Liver (tissue), 9 donors: Measurements from ENCODE around the gene MID1. TPM values are rescaled to one million over a fixed set of nuclear protein-coding genes. Genes with fewer than 3 reads are reported as not detected.

Experiments
- DNase-seq: peaks from one replicate; pipeline ENCODE4 v3.0.0-alpha.2; 2017; ENCODE audit warnings: low spot score
- H3K27ac ChIP-seq, 2 donors: one replicate each; pipeline ENCODE4 v1.7.0; 2013; ENCODE audit warnings: inconsistent platforms in 2 of 2, low read length in 2 of 2, control low read depth in 1 of 2, low read depth in 1 of 2, mild to moderate bottlenecking in 1 of 2
- H3K27me3 ChIP-seq, 4 donors: one replicate each; pipeline versions ENCODE4 v1.6.1 to v1.7.0; 2013; ENCODE audit warnings: low read length in 3 of 4, inconsistent platforms in 1 of 4, mild to moderate bottlenecking in 1 of 4, moderate library complexity in 1 of 4; ENCODE audit not compliant: control insufficient read depth in 4 of 4, insufficient read depth in 4 of 4
- H3K36me3 ChIP-seq, 4 donors: one replicate each; pipeline versions ENCODE4 v1.6.1 to v1.7.0; 2013; ENCODE audit warnings: low read length in 3 of 4, mild to moderate bottlenecking in 3 of 4, low read depth in 1 of 4, moderate library complexity in 1 of 4; ENCODE audit not compliant: control insufficient read depth in 4 of 4, insufficient read depth in 3 of 4
- H3K4me1 ChIP-seq, 4 donors: one replicate each; pipeline versions ENCODE4 v1.6.1 to v1.7.0; 2013; ENCODE audit warnings: low read length in 3 of 4, mild to moderate bottlenecking in 3 of 4, moderate library complexity in 1 of 4; ENCODE audit not compliant: control insufficient read depth in 4 of 4, insufficient read depth in 4 of 4
- H3K4me3 ChIP-seq, 3 donors: one replicate each; pipeline versions ENCODE4 v1.6.1 to v1.7.0; 2013; ENCODE audit warnings: low read length in 3 of 3, control low read depth in 1 of 3, low read depth in 1 of 3, mild to moderate bottlenecking in 1 of 3
- H3K9ac ChIP-seq, 2 donors: one replicate each; pipeline ENCODE4 v1.7.0; 2013; ENCODE audit warnings: low read length in 2 of 2, mild to moderate bottlenecking in 2 of 2, moderate library complexity in 2 of 2, control low read depth in 1 of 2, low read depth in 1 of 2
- H3K9me3 ChIP-seq, 4 donors: one replicate each; pipeline versions ENCODE4 v1.6.1 to v1.7.0; 2013; ENCODE audit warnings: low read length in 3 of 4; ENCODE audit not compliant: control insufficient read depth in 4 of 4
- EGR1 ChIP-seq, 2 donors: IDR thresholded peaks; 2 replicates each; pipeline ENCODE4 v1.6.1; 2016 to 2018; ENCODE audit warnings: antibody characterized with exemption in 2 of 2, low read depth in 2 of 2
- FOXA1 ChIP-seq: IDR thresholded peaks from 2 replicates; pipeline ENCODE4 v1.6.1; 2016; ENCODE audit warnings: antibody characterized with exemption
- FOXA2 ChIP-seq: IDR thresholded peaks from 2 replicates; pipeline ENCODE4 v1.6.1; 2016; ENCODE audit warnings: antibody characterized with exemption
- GABPA ChIP-seq, 2 donors: IDR thresholded peaks in 1 of 2; conservative IDR thresholded peaks in 1 of 2; 2 replicates each; pipeline ENCODE4 v1.6.1; 2016; ENCODE audit warnings: antibody characterized with exemption in 2 of 2, mild to moderate bottlenecking in 1 of 2, moderate library complexity in 1 of 2
- HNF4A ChIP-seq, 2 donors: conservative IDR thresholded peaks; 2 replicates each; pipeline ENCODE4 v1.6.1; 2016; ENCODE audit warnings: antibody characterized with exemption in 2 of 2, mild to moderate bottlenecking in 2 of 2
- HNF4G ChIP-seq: IDR thresholded peaks from 2 replicates; pipeline ENCODE4 v1.6.1; 2016; ENCODE audit warnings: antibody characterized with exemption
- JUND ChIP-seq, 2 donors: IDR thresholded peaks; 2 replicates each; pipeline ENCODE4 v1.6.1; 2016; ENCODE audit warnings: antibody characterized with exemption in 2 of 2
- NR2F2 ChIP-seq: IDR thresholded peaks from 2 replicates; pipeline ENCODE4 v1.6.1; 2016; ENCODE audit warnings: antibody characterized with exemption
- RAD21 ChIP-seq, 2 donors: IDR thresholded peaks; 2 replicates each; pipeline ENCODE4 v1.6.1; 2016; ENCODE audit warnings: antibody characterized with exemption in 2 of 2, mild to moderate bottlenecking in 2 of 2
- RXRA ChIP-seq, 2 donors: IDR thresholded peaks; 2 replicates each; pipeline ENCODE4 v1.6.1; 2017 to 2018; ENCODE audit warnings: antibody characterized with exemption in 2 of 2, mild to moderate bottlenecking in 1 of 2
- SP1 ChIP-seq: IDR thresholded peaks from 2 replicates; pipeline ENCODE4 v1.6.1; 2018; ENCODE audit warnings: antibody characterized with exemption, mild to moderate bottlenecking
- TAF1 ChIP-seq: conservative IDR thresholded peaks from 2 replicates; pipeline ENCODE4 v1.6.1; 2016; ENCODE audit warnings: antibody characterized with exemption, mild to moderate bottlenecking
- YY1 ChIP-seq: IDR thresholded peaks from 2 replicates; pipeline ENCODE4 v1.6.1; 2016; ENCODE audit warnings: antibody characterized with exemption, mild to moderate bottlenecking
- WGBS: extraction: QIAGEN DNeasy Blood & Tissue Kit; methylation state at CpG from one replicate; pipeline ENCODE4 v1.1.7; 2013; 5-methylcytosine and 5-hydroxymethylcytosine counted together
- polyA plus RNA-seq, 2 donors: library from polyadenylated mRNA; stranded (reverse) in 1 of 2; unstranded in 1 of 2; fragments of 200-250 nt in 1 of 2; fragments of >200 nt in 1 of 2; fragmentation: Nextera tagmentation in 1 of 2; extraction: Ambion mirVana in 1 of 2; gene quantifications; one replicate each; pipeline versions ENCODE4 v1.2.1 to v1.2.3, GENCODE V29; 2013 to 2015
- total RNA-seq, 2 donors: library from RNA; depleted of rRNA; stranded (reverse); fragments of >200 nt; gene quantifications; one replicate each; pipeline ENCODE4 v1.2.3, GENCODE V29; 2014
- TF ChIP-seq, protein P1 (sequence below): IDR thresholded peaks from 2 replicates; pipeline ENCODE4 v1.6.1; 2016; ENCODE audit warnings: antibody characterized with exemption
- TF ChIP-seq, protein P2 (sequence below): IDR thresholded peaks from 2 replicates; pipeline ENCODE4 v1.6.1; 2016; ENCODE audit warnings: antibody characterized with exemption
- TF ChIP-seq, protein P3 (sequence below): IDR thresholded peaks from 2 replicates; pipeline ENCODE4 v1.6.1; 2016; ENCODE audit warnings: antibody characterized with exemption, mild to moderate bottlenecking
- TF ChIP-seq, protein P4 (sequence below): IDR thresholded peaks from 2 replicates; pipeline ENCODE4 v1.6.1; 2016; ENCODE audit warnings: antibody characterized with exemption
- TF ChIP-seq, protein P5 (sequence below): fragments of 150-350 bp; IDR thresholded peaks from 2 replicates; pipeline ENCODE4 v1.5.1; 2017; ENCODE audit warnings: improper control_type of control experiment, low read depth, low read length; ENCODE audit not compliant: missing input control
- donor health status: healthy.
- donor health status: healthy.
- donor health status: healthy.
- donor health status: healthy.
- donor health status: healthy.

Gene MID1
- total and polyA plus RNA-seq, 4 donors, result 1.8 to 7.9 (median 4.2) TPM

DNA sequence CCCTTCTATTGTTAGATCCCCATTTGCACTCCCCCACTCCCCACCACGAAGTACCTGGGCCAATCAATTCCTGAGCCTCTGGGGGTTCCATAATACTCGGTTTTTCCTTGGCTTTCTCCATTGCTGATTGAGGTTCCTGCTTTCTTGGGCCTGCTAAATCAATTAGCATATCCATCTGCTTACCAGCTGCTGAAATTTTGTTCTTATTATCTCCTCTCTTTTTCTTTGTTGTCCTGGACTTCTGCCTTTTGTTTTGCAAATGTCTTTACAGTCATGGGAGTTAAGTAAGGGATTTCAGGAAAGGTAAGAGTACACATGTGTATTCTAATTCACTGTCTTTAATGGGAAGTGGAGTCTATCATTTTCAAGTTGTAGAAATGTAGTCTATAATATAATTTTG lies 222.2 kb downstream of the MID1 start:
- DNase-seq, result no peak
- TF ChIP-seq, protein P1, sequence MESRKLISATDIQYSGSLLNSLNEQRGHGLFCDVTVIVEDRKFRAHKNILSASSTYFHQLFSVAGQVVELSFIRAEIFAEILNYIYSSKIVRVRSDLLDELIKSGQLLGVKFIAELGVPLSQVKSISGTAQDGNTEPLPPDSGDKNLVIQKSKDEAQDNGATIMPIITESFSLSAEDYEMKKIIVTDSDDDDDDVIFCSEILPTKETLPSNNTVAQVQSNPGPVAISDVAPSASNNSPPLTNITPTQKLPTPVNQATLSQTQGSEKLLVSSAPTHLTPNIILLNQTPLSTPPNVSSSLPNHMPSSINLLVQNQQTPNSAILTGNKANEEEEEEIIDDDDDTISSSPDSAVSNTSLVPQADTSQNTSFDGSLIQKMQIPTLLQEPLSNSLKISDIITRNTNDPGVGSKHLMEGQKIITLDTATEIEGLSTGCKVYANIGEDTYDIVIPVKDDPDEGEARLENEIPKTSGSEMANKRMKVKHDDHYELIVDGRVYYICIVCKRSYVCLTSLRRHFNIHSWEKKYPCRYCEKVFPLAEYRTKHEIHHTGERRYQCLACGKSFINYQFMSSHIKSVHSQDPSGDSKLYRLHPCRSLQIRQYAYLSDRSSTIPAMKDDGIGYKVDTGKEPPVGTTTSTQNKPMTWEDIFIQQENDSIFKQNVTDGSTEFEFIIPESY, result no peak
- TF ChIP-seq YY1 (no peak), GABPA (IDR thresholded peaks at IDR 0.05 in 1 of 2, conservative IDR thresholded peaks at IDR 0.05 in 1 of 2) (no peak), FOXA2 (no peak), HNF4G (no peak), NR2F2 (no peak), TAF1 (no peak), EGR1 (IDR thresholded peaks at IDR 0.05; ENCODE audit: low read depth in 2 of 2) (no peak), RXRA (IDR thresholded peaks at IDR 0.05) (no peak), SP1 (no peak), RAD21 (IDR thresholded peaks at IDR 0.05) (no peak), HNF4A (conservative IDR thresholded peaks at IDR 0.05) (no peak)
- TF ChIP-seq, protein P2, sequence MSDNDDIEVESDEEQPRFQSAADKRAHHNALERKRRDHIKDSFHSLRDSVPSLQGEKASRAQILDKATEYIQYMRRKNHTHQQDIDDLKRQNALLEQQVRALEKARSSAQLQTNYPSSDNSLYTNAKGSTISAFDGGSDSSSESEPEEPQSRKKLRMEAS, result no peak
- 62% methylated on average over 2 of the region's 2 CpGs for WGBS
- Histone ChIP-seq H3K4me1 (no peaks in the 10 kb centered on the region), H3K27me3 (no peaks in the 10 kb centered on the region), H3K9me3 (no peaks in the 10 kb centered on the region), H3K4me3 (no peak overlapping the region), H3K36me3 (no peaks in the 10 kb centered on the region), H3K27ac (no peak overlapping the region), H3K9ac (no peak overlapping the region)

DNA sequence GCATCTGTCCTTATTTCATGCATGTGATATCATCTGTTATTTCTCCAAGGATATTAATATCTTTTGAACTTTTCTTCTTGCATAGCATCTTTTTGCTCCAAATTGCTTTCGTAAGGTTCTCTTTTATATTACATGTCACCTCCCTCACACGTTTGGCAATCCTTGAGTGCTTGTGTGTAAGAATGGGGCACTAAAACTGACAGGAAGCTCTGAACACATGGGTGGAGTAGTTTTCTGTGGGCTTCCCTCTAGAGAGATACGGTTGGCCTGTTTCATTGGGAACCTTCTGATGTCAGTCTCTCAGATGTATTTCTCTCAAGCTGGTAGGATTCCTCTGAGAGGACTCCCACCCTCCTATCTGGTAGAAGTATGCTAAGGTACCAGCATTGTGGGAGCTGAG lies 223.0 kb downstream of the MID1 start:
- Histone ChIP-seq H3K4me3 (no peak overlapping the region), H3K4me1 (no peaks in the 10 kb centered on the region), H3K9me3 (no peaks in the 10 kb centered on the region), H3K9ac (no peak overlapping the region), H3K36me3 (no peaks in the 10 kb centered on the region), H3K27ac (no peak overlapping the region), H3K27me3 (no peaks in the 10 kb centered on the region)
- no peak for TF ChIP-seq SP1
- TF ChIP-seq RXRA (IDR thresholded peaks at IDR 0.05), result no peak
- TF ChIP-seq, protein P3, sequence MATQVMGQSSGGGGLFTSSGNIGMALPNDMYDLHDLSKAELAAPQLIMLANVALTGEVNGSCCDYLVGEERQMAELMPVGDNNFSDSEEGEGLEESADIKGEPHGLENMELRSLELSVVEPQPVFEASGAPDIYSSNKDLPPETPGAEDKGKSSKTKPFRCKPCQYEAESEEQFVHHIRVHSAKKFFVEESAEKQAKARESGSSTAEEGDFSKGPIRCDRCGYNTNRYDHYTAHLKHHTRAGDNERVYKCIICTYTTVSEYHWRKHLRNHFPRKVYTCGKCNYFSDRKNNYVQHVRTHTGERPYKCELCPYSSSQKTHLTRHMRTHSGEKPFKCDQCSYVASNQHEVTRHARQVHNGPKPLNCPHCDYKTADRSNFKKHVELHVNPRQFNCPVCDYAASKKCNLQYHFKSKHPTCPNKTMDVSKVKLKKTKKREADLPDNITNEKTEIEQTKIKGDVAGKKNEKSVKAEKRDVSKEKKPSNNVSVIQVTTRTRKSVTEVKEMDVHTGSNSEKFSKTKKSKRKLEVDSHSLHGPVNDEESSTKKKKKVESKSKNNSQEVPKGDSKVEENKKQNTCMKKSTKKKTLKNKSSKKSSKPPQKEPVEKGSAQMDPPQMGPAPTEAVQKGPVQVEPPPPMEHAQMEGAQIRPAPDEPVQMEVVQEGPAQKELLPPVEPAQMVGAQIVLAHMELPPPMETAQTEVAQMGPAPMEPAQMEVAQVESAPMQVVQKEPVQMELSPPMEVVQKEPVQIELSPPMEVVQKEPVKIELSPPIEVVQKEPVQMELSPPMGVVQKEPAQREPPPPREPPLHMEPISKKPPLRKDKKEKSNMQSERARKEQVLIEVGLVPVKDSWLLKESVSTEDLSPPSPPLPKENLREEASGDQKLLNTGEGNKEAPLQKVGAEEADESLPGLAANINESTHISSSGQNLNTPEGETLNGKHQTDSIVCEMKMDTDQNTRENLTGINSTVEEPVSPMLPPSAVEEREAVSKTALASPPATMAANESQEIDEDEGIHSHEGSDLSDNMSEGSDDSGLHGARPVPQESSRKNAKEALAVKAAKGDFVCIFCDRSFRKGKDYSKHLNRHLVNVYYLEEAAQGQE, result no peak
- TF ChIP-seq, protein P4, sequence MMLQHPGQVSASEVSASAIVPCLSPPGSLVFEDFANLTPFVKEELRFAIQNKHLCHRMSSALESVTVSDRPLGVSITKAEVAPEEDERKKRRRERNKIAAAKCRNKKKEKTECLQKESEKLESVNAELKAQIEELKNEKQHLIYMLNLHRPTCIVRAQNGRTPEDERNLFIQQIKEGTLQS, result no peak
- TF ChIP-seq YY1, result no peak
- TF ChIP-seq NR2F2, result no peak
- TF ChIP-seq, protein P2, result no peak
- no peak for TF ChIP-seq TAF1
- TF ChIP-seq HNF4G, result no peak
- TF ChIP-seq HNF4A (conservative IDR thresholded peaks at IDR 0.05), result no peak
- TF ChIP-seq GABPA (IDR thresholded peaks at IDR 0.05 in 1 of 2, conservative IDR thresholded peaks at IDR 0.05 in 1 of 2), result no peak
- no peak for TF ChIP-seq RAD21 (IDR thresholded peaks at IDR 0.05)
- TF ChIP-seq, protein P1, result no peak
- no peak for TF ChIP-seq FOXA1
- TF ChIP-seq JUND (IDR thresholded peaks at IDR 0.05), result no peak
- TF ChIP-seq, protein P5, sequence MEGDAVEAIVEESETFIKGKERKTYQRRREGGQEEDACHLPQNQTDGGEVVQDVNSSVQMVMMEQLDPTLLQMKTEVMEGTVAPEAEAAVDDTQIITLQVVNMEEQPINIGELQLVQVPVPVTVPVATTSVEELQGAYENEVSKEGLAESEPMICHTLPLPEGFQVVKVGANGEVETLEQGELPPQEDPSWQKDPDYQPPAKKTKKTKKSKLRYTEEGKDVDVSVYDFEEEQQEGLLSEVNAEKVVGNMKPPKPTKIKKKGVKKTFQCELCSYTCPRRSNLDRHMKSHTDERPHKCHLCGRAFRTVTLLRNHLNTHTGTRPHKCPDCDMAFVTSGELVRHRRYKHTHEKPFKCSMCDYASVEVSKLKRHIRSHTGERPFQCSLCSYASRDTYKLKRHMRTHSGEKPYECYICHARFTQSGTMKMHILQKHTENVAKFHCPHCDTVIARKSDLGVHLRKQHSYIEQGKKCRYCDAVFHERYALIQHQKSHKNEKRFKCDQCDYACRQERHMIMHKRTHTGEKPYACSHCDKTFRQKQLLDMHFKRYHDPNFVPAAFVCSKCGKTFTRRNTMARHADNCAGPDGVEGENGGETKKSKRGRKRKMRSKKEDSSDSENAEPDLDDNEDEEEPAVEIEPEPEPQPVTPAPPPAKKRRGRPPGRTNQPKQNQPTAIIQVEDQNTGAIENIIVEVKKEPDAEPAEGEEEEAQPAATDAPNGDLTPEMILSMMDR, result no peak
- TF ChIP-seq FOXA2, result no peak
- TF ChIP-seq EGR1 (IDR thresholded peaks at IDR 0.05; ENCODE audit: low read depth in 2 of 2), result no peak
- no peak for DNase-seq
- WGBS, result 75% methylated on average over 3 of the region's 3 CpGs
